ENCODE results near the gene AZIN2. TPM values are rescaled to one million over a fixed set of nuclear protein-coding genes. Genes with fewer than 3 reads are reported as not detected.
"Not testable (repeated sequence)": the region's sequence is repeated elsewhere in the genome, so short reads cannot be mapped to it uniquely, and the experiment has no call there.

The AZIN2 gene
- total RNA-seq, 2 experiments from 2014 or later = 1.8 to 3.6 TPM

DNA sequence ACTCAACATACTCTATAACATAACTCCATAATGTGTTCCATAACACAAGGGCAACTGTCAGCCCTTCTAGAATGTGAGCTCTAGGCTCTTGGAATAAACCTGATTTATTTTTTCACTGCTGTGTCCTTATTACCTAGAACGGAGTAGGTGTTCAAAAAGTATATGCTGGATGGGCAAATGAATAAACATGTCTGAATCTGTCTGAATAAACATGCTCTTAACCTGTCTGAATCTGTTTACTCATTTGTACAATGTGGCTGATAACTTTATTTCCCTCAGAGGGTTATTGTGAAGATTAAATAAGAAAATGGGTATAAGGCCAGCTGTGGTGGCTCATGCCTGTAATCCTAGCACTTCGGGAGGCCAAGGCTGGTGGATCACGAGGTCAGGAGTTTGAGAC lies 42.3 kb downstream of the AZIN2 start:
- Mint-ChIP-seq H3K4me1 (peaks cover 8% of the 10 kb centered on the region), H3K27ac (no peak overlapping the region), H3K36me3 (peaks cover 20% of the 10 kb centered on the region), H3K9me3 (peaks cover 3% of the 10 kb centered on the region), H3K4me3 (no peak overlapping the region), H3K27me3 (no peaks in the 10 kb centered on the region)
- DNase-seq = no peak

- not testable (repeated sequence) for H3K4me3 Mint-ChIP-seq, H3K27me3 Mint-ChIP-seq, H3K9me3 Mint-ChIP-seq, H3K27ac Mint-ChIP-seq, DNase-seq
- H3K36me3 Mint-ChIP-seq = peaks cover 23% of the 10 kb centered on the region
- H3K4me1 Mint-ChIP-seq = peaks cover 19% of the 10 kb centered on the region
Measured at GRCh38 chr1:33124647-33125046, 43.7 kb downstream of the AZIN2 start.

DNA sequence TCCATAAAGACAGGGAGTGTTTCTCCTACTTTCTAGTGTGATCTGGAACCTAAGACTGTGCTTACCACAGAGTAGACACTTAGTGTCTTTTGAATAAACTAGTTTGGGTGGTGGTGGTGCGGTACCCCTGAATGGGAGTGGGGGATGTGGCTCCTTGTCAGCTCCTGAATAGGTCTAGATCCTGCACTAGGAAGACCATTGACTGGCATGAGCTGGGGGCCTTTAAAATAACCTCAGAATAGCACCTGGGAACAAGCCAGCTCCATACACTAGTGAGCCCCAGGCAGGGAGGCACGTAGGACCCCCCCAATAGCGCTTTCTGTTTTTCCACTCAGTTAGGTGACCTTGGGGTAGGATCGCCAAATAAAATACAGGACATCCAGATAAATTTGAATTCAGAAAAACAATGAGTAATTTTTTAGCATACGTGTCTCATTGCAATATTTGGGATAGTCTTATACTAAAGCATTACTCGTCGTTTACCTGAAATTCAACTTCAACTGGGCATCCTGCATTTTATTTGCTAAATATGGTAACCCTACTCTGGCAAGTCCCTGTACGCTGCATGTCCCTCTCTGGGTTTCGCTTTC lies 45.6 kb downstream of the AZIN2 start:
- H3K27ac Mint-ChIP-seq = peak overlapping the region; percentile 95
- H3K36me3 Mint-ChIP-seq = peaks cover 23% of the 10 kb centered on the region
- peak overlapping the region; percentile 93 for H3K4me3 Mint-ChIP-seq
- no peak for DNase-seq
- H3K9me3 Mint-ChIP-seq = peaks cover 3% of the 10 kb centered on the region
- peaks cover 29% of the 10 kb centered on the region for H3K4me1 Mint-ChIP-seq
- H3K27me3 Mint-ChIP-seq = no peaks in the 10 kb centered on the region

DNA sequence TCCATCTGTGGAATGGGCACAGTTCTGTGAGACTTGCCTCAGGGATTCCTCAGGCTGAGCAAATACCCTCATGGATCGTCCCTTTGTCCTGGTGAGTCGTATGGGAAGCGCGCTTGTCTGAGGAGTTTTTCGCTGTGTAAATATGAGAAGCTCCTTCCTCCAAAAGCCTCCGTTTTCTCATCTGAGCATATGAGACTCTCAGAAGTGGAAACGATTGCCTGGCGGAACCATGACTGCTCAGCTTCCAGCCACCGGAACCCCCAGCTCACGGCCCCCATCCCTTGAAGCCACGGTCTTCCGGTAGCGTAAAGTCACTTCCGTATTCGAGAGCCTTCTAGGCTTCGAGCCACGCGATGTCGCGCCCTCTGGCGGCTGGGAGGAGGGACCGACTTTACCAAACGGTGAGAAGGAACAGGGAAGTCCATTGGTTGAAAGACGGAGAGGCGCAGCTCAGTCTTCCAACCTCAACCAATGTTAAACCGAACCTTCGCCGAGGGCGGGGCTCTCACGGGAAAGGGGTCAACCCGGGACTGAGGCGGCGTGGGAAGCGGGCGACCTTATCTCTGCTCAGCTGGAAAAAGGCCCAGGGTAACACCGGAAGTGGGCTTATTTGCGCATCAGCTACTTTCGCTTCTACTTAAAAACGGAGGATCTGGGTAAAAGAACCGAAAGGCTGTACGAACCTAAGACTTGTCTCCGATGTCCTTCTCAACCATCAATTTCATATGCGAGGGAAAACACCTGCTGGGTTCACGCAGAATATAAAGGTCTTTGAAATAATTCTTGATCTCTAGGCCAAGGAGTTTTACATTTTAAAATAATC lies 46.3 kb downstream of the AZIN2 start:
- Mint-ChIP-seq H3K27me3 (no peaks in the 10 kb centered on the region), H3K9me3 (peaks cover 3% of the 10 kb centered on the region), H3K4me3 (peak overlapping the region; percentile 93), H3K27ac (peak overlapping the region; percentile 95), H3K36me3 (peaks cover 23% of the 10 kb centered on the region), H3K4me1 (peaks cover 29% of the 10 kb centered on the region)
- peak; percentile 99 for DNase-seq

GRCh38 chr1:33128781-33129180 lies 47.8 kb downstream of the AZIN2 start:
- Mint-ChIP-seq H3K4me1 (peaks cover 35% of the 10 kb centered on the region), H3K9me3 (peaks cover 3% of the 10 kb centered on the region), H3K4me3 (no peak overlapping the region), H3K27ac (peak overlapping the region; percentile 30), H3K27me3 (no peaks in the 10 kb centered on the region), H3K36me3 (peaks cover 23% of the 10 kb centered on the region)
- no peak for DNase-seq

- H3K4me3 Mint-ChIP-seq = no peak overlapping the region
- DNase-seq = peak; percentile 17
- peaks cover 1% of the 10 kb centered on the region for H3K9me3 Mint-ChIP-seq
- no peak overlapping the region for H3K27ac Mint-ChIP-seq
- H3K4me1 Mint-ChIP-seq = peaks cover 34% of the 10 kb centered on the region
- H3K27me3 Mint-ChIP-seq = no peaks in the 10 kb centered on the region
- H3K36me3 Mint-ChIP-seq = peaks cover 15% of the 10 kb centered on the region
Measured at GRCh38 chr1:33130297-33130696, 49.3 kb downstream of the AZIN2 start.

DNA sequence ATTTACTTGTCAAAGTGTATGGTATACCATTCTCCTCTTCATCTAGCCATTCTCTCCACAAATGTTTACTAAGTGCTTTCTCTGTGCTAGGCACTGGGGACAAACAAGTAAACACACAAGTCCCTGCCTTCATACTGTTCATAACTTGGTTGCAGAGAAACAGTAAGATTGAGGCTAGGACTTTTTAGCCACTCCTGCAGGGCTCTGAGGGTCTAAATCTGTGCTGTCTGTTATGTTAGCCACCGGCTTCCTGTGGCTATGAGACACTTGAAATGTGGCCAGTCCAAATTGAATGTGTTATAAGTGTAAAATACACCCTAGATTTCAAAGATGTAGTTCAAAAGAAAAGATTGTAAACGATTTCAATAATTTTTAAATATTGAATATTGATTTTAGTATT lies 50.2 kb downstream of the AZIN2 start:
- DNase-seq = no peak

DNA sequence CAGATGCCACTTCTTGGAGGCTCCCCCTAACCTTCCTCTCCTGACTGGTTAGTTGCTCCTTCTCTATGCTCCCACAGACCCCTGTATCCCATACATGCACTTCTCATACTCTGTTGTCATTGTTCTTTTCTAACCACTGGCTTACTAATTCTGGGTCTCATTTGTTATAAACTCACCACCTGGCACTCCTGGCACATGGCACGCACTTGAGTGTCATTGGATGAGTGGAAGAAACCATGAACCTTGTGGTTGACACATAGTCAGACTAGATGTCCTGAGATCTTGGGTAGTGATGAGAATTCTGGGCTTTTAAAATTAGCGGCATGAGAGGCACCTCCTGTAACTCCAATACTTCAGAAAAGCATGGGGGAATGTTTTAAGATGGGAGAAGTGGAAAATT lies 51.6 kb downstream of the AZIN2 start:
- H3K4me1 Mint-ChIP-seq = peaks cover 27% of the 10 kb centered on the region
- H3K36me3 Mint-ChIP-seq = peaks cover 3% of the 10 kb centered on the region
- no peak overlapping the region for H3K4me3 Mint-ChIP-seq
- no peaks in the 10 kb centered on the region for H3K9me3 Mint-ChIP-seq
- no peaks in the 10 kb centered on the region for H3K27me3 Mint-ChIP-seq
- H3K27ac Mint-ChIP-seq = no peak overlapping the region
- DNase-seq = no peak

More for the DNA sequence above, 50.2 kb downstream of the AZIN2 start:
- Mint-ChIP-seq H3K36me3 (peaks cover 6% of the 10 kb centered on the region), H3K27ac (no peak overlapping the region), H3K4me3 (no peak overlapping the region), H3K27me3 (no peaks in the 10 kb centered on the region), H3K4me1 (peaks cover 28% of the 10 kb centered on the region), H3K9me3 (no peaks in the 10 kb centered on the region)

DNA sequence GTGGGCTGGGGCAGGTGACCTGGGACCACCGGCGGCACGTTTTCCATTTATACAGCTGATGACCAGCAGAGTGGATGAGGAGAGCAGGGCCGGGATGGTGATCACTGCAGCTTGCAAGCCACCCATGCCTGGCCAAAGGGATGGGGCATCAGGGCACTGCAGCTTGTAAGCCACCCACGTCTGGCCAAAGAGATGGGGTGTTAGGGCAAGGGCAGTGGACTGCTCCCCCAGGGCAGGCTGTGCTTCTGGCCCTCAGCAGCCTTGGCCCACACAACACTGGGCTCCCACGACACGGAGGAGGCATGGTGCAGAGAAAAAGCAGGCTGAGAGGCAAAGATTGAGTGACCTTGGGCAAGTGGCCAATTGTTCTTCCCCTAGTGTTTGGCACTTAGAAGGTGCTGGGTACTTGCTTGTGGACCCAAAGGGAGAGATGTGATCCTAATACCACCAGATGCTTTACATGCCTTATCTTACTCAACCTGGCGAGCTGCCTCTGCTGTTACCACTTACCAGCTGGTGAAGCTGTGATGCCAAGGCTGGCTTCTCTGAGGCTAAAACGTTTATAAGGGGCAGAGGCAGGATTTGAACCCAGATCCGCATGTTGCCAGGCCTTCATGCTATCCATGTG lies 52.6 kb downstream of the AZIN2 start:
- H3K27ac Mint-ChIP-seq = no peak overlapping the region
- H3K9me3 Mint-ChIP-seq = no peaks in the 10 kb centered on the region
- no peak for DNase-seq
- no peaks in the 10 kb centered on the region for H3K27me3 Mint-ChIP-seq
- no peak overlapping the region for H3K4me3 Mint-ChIP-seq
- H3K4me1 Mint-ChIP-seq = peaks cover 24% of the 10 kb centered on the region
- H3K36me3 Mint-ChIP-seq = peaks cover 3% of the 10 kb centered on the region

DNA sequence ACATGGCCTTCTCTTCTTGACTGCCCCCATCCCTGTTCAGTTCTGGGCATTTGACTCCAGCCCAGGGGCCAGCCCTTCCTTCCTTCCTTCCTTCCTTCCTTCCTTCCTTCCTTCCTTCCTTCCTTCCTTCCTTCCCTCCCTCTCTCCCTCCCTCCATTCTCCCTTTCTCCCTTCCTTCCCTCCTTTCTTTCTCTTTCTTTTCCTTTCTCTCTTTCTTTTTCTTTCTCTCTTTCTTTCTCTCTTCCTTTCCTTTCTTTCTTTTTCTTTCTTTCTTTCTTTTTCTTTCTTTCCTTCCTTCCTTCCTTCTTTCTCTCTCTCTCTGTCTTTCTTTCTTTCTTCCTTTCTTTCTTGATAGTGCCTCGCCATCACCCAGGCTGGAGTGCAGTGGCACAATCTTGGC lies 55.1 kb downstream of the AZIN2 start:
- H3K9me3 Mint-ChIP-seq, DNase-seq, H3K27ac Mint-ChIP-seq, H3K4me3 Mint-ChIP-seq, H3K27me3 Mint-ChIP-seq, H3K36me3 Mint-ChIP-seq: not testable (repeated sequence)
- H3K4me1 Mint-ChIP-seq = peaks cover 13% of the 10 kb centered on the region

DNA sequence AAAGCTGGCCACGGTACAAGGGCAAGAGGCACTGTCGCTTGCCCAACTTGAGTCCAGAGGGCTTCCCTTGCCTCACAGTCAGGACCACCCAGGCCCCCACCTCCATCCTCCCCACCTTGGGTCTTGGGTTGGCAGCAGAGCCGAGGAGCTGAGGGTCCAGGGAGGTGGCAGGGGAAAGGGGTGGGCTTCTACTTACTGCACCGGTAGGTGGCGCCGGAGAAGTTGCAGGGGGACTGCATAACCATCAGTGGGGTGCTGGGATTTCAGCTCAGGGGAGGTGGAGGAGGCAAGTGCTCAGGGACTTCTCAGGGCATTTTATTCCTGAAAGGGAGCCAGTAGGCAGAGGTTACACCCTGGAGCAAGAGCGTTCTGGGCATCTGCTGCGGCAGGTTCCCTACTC lies 56.8 kb downstream of the AZIN2 start:
- peak; percentile 43 for DNase-seq
- Mint-ChIP-seq H3K36me3 (no peaks in the 10 kb centered on the region), H3K4me1 (peaks cover 11% of the 10 kb centered on the region), H3K9me3 (no peaks in the 10 kb centered on the region), H3K4me3 (no peak overlapping the region), H3K27me3 (no peaks in the 10 kb centered on the region), H3K27ac (no peak overlapping the region)

GRCh38 chr1:33140153-33141149 lies 59.5 kb downstream of the AZIN2 start:
- Mint-ChIP-seq H3K27me3 (no peaks in the 10 kb centered on the region), H3K9me3 (no peaks in the 10 kb centered on the region), H3K4me3 (no peak overlapping the region), H3K36me3 (no peaks in the 10 kb centered on the region), H3K4me1 (peaks cover 9% of the 10 kb centered on the region), H3K27ac (no peak overlapping the region)
- DNase-seq = no peak

DNA sequence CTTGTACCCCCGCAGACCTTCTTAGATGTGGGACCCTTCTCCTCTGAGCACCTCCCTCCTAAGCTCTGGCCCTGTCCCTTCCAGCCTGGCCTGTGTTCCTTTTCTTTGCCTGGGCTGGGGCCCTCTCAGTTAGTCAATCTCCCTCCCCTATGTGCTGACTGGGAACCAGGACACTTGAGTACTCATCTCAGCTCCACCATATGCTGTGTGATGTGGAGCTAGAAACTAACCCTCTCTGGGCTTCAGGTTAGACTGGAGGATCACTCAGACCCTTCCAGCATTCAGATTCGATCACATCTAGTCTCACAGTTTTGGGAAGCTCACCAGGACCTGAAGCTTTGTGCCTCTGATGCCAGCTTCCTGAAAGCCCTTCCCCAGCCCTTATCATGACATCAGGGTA lies 60.3 kb downstream of the AZIN2 start:
- Mint-ChIP-seq H3K4me1 (peaks cover 9% of the 10 kb centered on the region), H3K27ac (no peak overlapping the region), H3K27me3 (no peaks in the 10 kb centered on the region), H3K36me3 (no peaks in the 10 kb centered on the region), H3K4me3 (no peak overlapping the region), H3K9me3 (no peaks in the 10 kb centered on the region)
- no peak for DNase-seq

GRCh38 chr1:33141781-33142180 lies 60.8 kb downstream of the AZIN2 start:
- H3K4me3 Mint-ChIP-seq = no peak overlapping the region
- no peaks in the 10 kb centered on the region for H3K36me3 Mint-ChIP-seq
- no peak overlapping the region for H3K27ac Mint-ChIP-seq
- H3K4me1 Mint-ChIP-seq = peaks cover 9% of the 10 kb centered on the region
- H3K27me3 Mint-ChIP-seq = no peaks in the 10 kb centered on the region
- no peaks in the 10 kb centered on the region for H3K9me3 Mint-ChIP-seq
- no peak for DNase-seq

All from activated naive CD8-positive, alpha-beta T cell treated with anti-CD3 and anti-CD28 coated beads for 36 hours (primary cell).